HG02840 (cell line): ENCODE results near the gene SLC27A3.
"Not testable (repeated sequence)": the region's sequence is repeated elsewhere in the genome, so short reads cannot be mapped to it uniquely, and the experiment has no call there.

Experiments
- ATAC-seq: cut with Tn5 transposase; IDR thresholded peaks from one replicate; pipeline ENCODE4 v1.9.1; 2021; ENCODE audit warnings: mild to moderate bottlenecking, moderate library complexity, moderate number of reproducible peaks; ENCODE audit not compliant: unreplicated experiment, low FRiP score

The SLC27A3 gene

DNA sequence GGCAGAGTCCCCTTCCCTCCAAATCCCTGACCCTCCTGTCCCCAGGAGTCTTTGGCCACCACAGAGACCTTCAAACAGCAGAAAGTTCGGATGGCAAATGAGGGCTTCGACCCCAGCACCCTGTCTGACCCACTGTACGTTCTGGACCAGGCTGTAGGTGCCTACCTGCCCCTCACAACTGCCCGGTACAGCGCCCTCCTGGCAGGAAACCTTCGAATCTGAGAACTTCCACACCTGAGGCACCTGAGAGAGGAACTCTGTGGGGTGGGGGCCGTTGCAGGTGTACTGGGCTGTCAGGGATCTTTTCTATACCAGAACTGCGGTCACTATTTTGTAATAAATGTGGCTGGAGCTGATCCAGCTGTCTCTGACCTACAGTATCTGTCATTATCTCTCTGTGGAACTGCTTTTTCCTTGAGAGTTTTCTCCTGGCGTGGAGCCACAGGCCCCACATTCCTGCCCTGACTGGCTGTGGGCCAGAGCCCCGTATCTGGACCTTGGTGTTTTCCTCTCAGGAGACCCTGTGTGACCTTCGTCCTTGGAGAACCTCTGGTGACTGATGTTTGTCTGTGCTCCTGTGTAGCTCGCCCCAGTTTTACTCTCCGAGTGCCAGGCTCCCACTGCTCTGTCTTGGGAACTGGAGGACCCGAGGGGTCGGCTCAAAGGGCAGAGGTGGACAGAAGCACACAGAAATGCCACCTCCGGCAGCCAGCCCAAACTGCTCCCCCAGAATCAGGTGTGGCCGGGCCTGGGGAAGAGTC lies 4.8 kb downstream of the SLC27A3 start:
- ATAC-seq = no peak

DNA sequence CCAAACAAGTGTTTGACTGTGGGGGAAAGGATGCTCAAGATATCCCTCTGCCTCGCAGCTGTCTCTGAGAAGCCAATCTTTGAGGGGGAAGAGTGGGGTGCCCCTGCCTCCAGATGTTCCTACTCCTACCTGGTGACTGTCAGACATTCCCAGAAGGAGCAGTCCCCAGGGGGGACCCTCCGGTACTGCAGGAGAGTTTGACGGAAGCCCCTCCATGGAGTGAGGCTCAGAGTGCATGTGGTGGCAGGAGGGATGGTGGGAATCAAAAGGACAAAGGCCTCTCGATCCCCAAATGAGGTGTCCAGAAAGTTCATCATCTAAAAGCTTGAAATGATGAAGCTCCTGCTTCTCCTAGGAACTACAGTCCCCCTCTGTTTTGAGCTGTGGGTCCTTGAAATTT lies 5.3 kb downstream of the SLC27A3 start:
- ATAC-seq = no peak

DNA sequence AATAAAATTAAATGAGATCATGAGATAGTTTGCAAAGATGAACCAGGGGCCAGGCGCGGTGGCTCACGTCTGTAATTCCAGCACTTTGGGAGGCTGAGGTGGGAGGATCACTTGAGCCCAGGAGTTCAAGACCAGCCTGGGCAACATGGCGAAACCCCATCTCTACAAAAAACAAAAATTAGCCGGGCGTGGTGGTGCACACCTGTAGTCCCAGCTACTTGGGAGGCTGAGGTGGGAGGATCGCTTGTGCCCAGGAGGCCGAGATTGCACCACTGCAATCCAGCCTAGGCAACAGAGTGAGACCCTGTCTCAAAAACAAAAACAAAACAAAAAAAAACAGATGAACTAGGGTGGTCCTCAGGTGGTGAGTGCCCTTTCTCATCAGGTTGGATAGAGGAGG lies 7.4 kb downstream of the SLC27A3 start:
- not testable (repeated sequence) for ATAC-seq

DNA sequence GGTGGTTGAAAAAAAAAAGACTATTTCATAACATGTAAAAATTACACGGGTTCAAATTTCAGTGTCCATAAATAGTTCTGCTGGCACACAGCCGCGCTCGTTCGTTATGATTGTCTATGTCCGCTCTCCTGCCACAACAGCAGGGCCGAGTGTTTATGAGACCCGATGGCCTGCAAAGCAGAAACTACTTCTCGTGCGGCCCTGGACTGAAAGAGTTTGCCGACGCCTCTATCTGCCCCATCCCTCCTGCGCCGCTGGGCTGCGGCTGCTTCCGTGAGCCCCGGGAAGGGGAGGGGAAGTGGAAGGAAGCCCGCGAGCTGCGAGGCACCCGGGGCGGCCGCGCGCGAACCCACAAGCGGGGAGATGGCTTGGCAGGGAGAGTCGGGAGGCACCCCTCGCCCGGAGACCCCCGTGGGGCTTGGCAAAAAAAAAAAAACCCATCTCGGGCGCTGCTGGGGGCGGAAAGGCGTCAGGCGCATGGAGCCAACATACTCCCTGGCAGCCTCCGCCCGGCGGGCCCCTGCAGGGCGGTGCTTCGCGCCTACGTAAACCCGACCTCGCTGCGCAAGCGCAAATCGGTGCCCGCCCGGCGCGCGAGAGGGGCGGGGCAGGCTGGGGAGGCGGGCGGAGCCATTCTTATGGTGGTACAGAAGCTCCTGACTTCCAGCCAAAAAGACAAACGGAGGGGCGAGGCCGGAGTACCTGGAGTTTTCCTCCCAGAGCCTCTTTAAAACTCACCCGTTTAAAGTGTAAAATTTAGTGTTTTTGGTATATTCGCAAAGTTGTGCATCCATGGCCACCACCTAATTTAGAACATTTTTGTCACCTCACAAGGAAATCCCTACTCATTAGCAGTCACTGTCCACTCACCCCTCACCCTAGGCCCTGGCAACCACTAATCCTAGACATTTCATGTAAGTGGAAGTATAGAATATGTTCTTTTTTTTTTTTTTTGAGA lies 8.3 kb downstream of the SLC27A3 start:
- peak; percentile 88 for ATAC-seq

DNA sequence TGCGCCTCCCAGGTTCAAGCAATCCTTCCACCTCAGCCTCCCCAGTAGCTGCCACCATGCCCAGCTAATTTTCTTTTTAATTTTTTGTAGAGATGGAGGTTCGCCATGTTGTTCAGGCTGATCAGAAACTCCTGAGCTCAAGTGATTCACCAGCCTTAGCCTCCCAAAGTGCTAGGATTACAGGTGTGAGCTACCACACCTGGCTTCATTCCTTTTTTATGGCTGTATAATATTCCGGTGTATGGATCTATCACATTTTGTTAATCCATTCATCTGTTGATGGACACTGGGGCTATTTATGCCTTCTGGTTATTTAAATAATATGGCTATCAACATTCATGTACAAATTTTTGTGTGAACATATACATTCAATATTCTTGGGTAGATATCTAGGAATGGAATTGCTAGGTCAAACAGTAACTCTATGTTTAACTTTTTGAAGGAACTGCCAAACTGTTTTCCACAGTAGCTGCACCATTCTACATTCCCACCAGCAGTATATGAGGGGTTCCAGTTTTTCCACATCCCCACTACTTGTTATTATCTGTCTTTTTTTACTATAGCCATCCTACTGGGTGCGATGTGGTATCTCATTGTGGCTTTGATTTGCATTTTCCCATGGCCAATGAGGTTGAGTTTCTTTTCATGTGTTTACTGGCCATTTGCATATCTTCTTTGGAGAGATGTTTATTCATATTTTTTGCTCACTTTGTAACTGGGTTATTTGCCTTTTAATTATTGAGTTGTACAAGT lies 11.0 kb downstream of the SLC27A3 start:
- ATAC-seq = no peak

DNA sequence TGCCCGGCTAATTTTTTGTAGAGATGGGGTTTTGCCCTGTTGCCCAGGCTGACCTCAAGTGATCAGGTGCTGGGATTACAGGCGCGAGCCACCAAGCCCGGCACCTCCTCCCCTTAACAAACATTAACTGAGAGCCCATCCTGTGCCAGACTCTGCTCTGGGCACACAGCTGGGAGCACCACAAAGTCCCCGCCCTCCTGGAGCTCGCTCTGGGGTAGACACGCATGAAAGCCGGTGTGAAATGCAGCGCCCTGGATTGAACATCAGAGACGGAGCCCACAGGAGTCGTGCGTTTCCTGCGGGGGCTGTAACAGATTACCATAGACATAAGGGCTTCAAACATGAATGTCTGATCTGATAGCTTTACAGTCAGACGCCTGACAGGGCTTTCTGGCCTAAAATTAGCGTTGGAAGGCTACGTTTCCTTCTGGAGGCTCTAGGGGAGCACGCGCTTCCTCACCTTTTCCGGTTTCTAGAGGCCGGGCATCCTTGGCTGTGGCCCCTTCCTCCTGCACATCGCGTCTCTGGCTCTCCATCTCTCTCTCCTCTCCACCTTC lies 14.3 kb downstream of the SLC27A3 start:
- ATAC-seq = no peak

DNA sequence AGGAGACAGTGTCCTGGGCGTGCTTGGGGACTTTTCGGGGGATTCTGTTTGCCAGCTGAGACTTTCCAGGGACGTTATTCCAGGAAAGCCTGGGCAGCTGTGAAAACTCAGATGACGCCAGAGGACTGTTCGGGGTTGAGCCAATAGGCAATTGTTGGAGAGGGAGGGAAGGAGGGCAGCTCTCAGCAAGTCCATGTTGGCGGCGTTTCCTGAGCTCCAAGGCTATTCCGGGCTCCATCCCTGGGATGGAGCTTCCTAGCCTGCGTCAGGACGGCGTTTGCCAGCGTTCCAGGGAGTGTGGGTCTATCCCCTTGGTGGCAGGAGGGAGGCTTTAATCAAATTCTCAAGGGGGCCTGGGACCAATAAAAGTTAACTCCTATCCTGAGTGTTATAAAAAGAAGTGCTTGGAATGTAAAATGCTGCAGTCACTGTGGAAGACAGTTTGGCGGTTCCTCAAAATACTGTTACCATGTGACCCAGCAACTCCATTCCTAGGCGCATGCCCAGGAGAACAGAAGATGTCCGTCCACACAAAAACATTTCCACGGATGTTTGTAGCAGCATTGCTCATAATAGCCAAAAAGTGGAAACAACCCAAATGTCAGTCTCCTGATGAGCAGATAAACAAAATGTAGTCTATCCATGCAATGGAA lies 15.2 kb downstream of the SLC27A3 start:
- no peak for ATAC-seq

DNA sequence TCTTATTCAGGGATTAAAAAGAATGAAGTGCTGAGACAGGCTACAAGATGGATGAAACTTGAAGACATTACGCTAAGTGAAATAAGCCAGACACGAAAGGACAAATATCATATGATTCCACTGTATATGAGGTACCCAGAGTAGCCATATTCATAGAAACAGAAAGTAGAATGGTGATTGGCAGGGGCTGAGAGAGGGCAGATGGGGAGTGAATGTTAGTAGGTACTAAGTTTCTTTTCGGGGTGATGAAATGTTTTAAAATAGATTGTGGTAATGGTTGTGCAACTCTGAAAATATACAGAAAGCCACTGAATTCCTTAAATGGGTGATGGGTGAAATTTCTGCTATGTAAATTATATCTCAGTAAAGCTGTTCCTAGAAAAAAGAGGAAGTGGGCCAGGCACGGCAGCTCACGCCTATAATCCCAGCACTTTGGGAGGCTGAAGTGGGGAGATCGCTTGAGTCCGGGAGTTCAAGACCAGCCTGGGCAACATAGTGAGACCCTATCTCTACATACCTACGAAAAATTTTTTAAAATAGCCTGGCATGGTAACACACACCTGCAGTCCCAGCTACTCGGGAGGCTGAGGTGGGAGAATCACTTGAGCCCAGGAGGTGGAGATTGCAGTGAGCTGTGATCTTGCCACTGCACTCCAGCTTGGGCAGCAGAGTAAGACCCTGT lies 15.9 kb downstream of the SLC27A3 start:
- ATAC-seq = peak; percentile 83

DNA sequence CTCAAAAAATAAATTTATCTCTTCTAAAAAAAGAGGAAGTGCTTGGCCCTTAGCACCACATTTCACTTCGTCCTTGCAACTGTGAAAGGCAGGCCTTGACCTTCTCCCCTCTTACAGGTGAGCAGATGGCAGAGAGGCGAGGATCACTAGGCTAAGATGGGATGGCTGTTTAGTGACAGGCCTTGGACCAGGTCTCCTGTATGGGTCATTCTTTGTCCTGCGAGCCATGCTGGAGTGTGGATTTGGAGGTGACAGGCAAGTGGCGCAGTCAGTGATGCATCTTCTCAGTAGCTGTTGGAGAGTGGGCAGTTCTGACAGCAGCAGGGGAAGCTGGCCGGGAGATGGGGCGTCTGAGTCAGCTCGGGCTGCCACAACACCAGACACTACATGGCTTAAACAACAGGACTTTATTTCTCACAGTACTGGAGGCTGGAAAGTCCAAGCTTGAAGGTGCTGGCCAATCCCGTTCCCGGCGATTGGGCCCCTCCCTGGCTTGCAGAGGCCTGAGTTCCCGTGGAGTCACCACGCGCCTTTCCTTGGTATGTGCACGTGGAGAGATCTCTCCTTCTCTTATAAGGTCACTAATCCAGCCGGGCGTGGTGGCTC lies 16.5 kb downstream of the SLC27A3 start:
- ATAC-seq = no peak

DNA sequence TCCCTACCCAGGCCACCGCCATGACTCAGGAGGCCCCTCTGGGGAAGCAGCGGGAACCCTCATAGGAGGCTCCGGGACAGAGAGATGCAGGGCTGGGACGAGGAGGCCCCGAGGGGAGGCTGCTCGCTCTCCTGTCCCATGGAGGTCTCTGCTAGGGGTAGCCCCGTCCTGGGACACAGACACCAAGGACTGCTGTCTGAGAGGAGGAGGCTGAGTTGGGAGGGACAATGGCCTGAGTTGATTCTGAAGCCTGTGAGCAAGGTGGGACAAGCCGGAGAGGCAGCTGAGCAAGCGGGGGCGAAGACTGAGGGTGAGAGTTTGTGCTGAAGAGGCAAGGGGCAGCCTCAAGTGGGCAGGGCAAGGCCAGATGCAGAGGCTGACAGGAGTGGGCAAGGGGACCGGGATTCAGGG lies 17.4 kb downstream of the SLC27A3 start:
- no peak for ATAC-seq

DNA sequence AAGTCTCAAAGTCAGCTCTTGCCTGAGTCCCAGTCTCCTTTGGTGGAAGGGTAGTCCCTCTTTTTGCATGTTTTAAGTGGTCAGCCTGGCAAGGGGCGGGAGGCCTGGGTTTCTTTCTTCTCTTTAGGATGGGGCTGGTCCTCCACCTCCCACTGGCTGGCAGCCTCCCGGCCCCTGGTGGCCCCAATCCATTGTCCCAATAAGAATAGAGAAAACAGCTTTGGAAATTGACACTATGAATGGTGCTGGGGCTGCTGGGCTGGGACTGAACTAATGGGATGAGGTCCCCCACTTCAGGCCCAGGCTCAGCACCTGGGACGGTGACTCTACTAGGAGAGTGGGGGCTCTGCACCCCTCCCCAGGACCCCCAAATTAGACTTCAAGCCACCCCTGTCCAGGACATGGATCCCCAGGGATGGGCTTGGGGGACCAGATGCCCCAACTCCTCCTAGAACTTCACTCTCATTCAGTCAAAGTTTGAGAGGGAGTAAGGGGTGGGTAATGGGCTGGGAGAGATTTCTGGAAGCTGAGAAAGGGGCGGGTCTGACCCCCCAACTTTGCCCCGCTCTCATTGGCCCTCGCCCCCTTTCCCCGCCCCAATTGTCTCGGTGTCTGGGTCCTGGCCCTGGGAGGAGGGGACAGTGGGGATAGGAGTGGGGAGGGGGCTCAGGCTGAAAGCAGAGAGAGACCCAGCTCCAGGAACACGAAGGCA lies 18.2 kb downstream of the SLC27A3 start:
- ATAC-seq = no peak

DNA sequence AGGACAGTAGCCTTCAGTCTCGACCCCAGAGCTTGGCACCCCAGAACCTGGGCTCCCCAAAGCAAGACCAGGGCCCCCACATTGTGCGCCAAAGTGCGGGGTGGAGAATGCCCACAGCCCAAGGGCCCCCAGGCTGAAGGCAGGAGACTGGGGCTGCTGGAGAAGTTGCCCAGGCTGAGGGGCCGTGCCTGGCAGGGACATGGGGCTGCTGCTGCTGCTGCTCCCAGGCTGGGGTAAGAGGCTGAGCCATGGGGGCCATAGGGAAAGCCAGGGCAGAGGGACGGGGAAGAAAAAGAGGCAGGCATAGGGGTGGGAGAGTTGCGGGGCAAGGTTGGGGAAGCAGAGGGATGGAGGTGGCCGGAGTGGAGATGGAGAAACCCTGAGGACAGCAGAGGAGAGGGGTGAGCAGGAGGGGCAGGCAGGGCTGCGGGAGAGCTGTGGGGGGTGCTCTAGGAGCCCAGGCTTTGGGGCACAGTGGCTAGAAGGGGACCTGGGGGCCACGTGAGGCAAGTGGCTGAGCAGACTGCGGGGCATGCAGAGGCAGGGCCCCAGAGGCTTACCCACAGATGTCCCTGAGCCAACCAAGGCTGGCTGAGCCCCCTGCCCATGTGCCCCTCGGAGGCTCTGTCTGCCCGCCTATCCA lies 18.9 kb downstream of the SLC27A3 start:
- no peak for ATAC-seq

DNA sequence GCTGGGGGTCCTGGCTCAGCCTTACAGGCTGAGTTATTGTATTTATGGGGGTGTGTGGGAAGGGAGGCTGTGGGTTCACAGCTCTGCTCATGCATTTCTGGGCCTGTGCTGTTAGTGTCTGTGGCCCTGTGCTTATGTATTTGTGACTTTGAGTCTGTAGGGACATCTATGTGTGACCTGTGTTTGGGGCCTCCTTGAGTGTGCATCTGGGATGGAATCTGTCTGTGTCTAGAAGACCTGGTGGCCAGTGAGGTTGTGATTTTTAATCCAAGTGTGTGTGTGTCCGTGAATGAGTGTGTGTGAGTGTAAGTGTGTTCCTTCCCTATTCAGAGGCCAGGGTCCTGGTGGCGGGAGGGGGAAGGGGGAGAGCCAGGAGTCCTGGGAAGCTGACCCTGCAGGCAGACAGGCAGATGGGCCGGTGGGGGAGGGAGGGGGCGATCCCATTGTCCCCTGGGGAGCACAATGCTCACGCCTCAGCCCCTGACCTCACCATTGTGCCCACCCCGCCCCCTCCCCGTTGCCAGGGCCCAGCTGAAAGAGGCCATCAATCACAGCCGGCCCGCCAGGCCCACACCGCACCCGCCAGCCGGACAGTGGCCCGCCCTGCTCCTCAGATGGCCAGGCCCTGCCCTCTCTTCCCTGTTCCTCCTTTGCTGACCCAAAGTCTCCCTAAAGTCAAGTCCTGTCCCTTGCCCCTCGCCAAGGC lies 19.6 kb downstream of the SLC27A3 start:
- ATAC-seq = no peak

DNA sequence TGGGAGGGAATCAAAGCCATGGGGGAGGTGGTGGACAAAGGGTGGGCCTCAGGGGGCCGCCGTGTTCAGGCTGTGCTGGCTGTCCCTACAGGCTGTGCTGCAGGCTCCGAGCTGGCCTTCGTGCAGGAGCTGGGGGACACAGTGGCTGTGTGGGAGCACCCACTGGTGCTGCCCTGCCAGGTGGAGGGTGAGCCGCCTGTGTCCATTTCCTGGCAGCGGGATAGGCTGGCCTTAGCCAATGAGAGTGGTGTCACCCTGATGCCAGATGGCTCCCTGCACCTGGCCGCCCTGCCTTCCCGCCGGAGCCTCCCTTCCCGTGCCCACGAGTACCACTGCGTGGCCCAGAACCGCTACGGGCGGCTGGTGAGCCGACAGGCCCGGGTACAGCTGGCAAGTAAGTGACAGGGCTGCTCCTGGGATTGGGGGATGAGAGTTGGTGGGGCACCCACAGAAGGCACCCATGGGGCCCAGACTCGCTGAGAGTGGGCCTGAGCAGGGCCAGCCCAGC lies 20.2 kb downstream of the SLC27A3 start:
- ATAC-seq = no peak

DNA sequence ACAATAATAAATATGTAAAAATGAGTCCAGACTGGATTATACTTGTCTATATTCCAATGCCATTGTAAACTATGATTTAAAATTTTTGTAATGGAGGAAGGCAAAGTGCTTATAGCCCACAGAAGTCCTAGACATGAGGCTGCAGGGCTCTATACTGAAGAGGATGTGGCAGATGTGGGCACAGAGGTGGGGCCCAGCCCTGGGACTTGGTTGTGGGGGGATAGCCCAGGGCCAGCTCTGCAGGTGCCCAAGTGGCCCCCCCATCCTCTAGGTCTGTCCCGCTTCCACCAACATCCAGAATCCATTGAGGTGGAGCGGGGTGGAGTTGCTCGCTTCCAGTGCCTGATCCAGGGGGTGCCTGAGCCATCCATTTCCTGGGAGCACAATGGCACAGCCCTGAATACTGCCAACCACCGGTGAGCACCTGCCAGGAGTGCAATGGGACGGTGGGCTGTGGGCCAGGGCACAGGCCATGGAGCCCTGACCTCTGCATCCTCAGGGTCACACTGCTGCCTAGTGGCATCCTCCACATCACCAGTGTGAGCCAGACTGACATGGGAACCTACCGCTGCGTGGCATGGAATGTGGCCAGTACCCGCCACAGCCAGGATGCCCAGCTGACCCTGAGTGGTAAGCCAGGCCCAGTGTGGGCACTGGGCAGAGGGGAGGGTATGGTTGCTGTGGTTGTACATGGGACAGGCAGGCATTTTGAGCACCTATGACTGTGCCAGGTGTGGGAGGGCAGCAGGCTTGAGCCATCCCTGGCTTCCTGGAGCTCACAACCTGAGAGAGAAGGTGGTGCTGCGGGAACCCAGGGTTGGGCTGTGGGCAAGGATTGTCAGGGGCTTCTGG lies 21.0 kb downstream of the SLC27A3 start:
- ATAC-seq = no peak
